ENCODE data around the gene VWC2.

GRCh38 chr7:49845626-49846025 is 72.2 kb downstream of the VWC2 start:
- TF ChIP-seq HDAC2 (CRISPR knock-in tag; IDR thresholded peaks at IDR 0.05) (no peak), POLR2AphosphoS5 (IDR thresholded peaks at IDR 0.05; ENCODE audit: low read depth, low read length) (no peak), GABPA (IDR thresholded peaks at IDR 0.05; ENCODE audit: low read depth, low read length) (no peak), GABPA (CRISPR knock-in tag; IDR thresholded peaks at IDR 0.05; ENCODE audit: low read depth) (no peak), TFDP2 (CRISPR knock-in tag; IDR thresholded peaks at IDR 0.05) (no peak), POLR2A (IDR thresholded peaks at IDR 0.05; ENCODE audit: insufficient read depth in 1 of 2, low read depth in 2 of 2, low read length in 2 of 2) (no peak), ZC3H4 (CRISPR knock-in tag; IDR thresholded peaks at IDR 0.05; ENCODE audit: borderline replicate concordance) (no peak), MXD4 (CRISPR knock-in tag; IDR thresholded peaks at IDR 0.05) (no peak), DNMT1 (CRISPR knock-in tag; IDR thresholded peaks at IDR 0.05) (no peak), CTCF (CRISPR knock-in tag; IDR thresholded peaks at IDR 0.05) (no peak), RNF219 (CRISPR knock-in tag; IDR thresholded peaks at IDR 0.05) (no peak), ZNF564 (CRISPR knock-in tag; IDR thresholded peaks at IDR 0.05) (no peak)

Data from HepG2 (cell line).